ENCODE results near the gene ZMYND10.

- TF ChIP-seq MYC (IDR thresholded peaks at IDR 0.05; ENCODE audit: low read depth, low read length) (no peak), CTCF (IDR thresholded peaks at IDR 0.05; ENCODE audit: extremely low read depth in 1 of 2, insufficient read depth in 1 of 2, low read depth in 1 of 2, low read length in 2 of 2) (no peak), POLR2AphosphoS5 (IDR thresholded peaks at IDR 0.05; ENCODE audit: insufficient read depth, low read depth, low read length) (no peak), MAX (IDR thresholded peaks at IDR 0.05; ENCODE audit: insufficient read depth, insufficient read length) (no peak), EZH2 (IDR thresholded peaks at IDR 0.05; ENCODE audit: borderline replicate concordance, low read depth, low read length, severe bottlenecking) (no peak), POLR2A (IDR thresholded peaks at IDR 0.05; ENCODE audit: low read depth, low read length) (no peak)
These were observed 20.4 kb downstream of the ZMYND10 start for GRCh38 chr3:50325113-50325480.

All from endothelial cell of umbilical vein (primary cell).